ENCODE data around the gene WDR36.
A peak's percentile ranks its signal among the peaks of the same experiment; 100 is the strongest.

WDR36 gene

DNA sequence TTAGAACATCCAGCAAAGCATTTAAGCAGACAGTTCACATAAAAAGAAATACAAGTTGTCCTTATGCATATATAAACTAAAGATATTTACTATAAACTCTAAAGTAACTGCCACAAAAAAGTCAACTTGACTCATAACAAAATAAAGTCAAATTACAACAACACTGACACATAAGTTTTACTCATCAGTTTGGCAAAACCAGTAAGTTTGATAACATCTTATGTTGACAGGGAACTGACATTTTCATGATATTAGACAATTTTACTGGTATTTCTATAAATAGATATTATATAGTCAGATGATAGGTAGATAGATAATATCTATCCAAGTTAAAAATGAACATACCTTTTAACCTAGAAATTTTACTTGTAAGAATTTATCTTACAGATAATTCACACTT lies 30.5 kb upstream of the WDR36 start:
- Histone ChIP-seq H3K9me3 (ENCODE audit: insufficient read depth, low read length) (no peaks in the 10 kb centered on the region), H3K27me3 (ENCODE audit: low read depth, low read length) (no peaks in the 10 kb centered on the region; the same call in 1 of the 2 replicates), H3K79me2 (ENCODE audit: low read length) (no peaks in the 10 kb centered on the region), H2AFZ (ENCODE audit: low read depth, low read length) (no peak overlapping the region), H3K4me3 (ENCODE audit: low read length) (no peak overlapping the region), H3K9ac (ENCODE audit: low read length) (no peak overlapping the region), H3K4me2 (ENCODE audit: low read length) (no peak overlapping the region), H4K20me1 (ENCODE audit: insufficient read depth, low read length) (no peaks in the 10 kb centered on the region), H3K36me3 (replicated peaks; ENCODE audit: low read depth, low read length) (no peaks in the 10 kb centered on the region), H3K27ac (ENCODE audit: low read length) (no peak overlapping the region), H3K4me1 (ENCODE audit: low read length) (no peaks in the 10 kb centered on the region)
- TF ChIP-seq, protein P1, sequence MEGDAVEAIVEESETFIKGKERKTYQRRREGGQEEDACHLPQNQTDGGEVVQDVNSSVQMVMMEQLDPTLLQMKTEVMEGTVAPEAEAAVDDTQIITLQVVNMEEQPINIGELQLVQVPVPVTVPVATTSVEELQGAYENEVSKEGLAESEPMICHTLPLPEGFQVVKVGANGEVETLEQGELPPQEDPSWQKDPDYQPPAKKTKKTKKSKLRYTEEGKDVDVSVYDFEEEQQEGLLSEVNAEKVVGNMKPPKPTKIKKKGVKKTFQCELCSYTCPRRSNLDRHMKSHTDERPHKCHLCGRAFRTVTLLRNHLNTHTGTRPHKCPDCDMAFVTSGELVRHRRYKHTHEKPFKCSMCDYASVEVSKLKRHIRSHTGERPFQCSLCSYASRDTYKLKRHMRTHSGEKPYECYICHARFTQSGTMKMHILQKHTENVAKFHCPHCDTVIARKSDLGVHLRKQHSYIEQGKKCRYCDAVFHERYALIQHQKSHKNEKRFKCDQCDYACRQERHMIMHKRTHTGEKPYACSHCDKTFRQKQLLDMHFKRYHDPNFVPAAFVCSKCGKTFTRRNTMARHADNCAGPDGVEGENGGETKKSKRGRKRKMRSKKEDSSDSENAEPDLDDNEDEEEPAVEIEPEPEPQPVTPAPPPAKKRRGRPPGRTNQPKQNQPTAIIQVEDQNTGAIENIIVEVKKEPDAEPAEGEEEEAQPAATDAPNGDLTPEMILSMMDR (IDR thresholded peaks at IDR 0.05; ENCODE audit: low read depth, low read length): no peak
- TF ChIP-seq EZH2phosphoT487 (IDR thresholded peaks at IDR 0.05; ENCODE audit: low read depth): no peak

DNA sequence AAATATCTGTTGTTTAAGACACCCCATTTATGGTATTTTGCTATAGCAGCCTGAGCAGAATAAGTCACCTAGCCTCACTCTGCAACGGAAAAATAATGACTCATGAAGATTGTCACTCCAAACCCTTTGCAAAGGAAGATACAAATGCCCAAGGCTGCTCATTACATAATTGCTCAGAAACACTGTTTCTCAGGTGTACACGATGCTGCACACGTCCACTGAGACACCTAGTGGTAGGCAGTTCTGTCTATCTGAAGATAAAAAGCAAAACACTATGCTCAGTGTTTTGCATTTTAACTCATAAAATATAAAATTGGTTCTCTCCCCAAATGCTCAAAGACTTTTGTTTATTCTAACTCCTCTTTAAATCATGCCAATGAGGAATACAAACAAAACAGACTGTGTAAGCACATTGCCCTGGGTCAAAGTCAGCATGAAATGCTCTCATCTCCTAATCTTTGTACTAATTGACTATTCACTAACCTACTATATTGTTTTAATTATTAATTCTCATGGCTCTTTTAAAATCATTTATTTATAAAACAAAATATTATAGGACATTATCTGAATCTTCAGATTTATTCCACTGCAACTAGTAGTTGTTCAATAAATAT lies 28.3 kb upstream of the WDR36 start:
- Histone ChIP-seq H3K4me3 (ENCODE audit: low read length) (no peak overlapping the region), H3K4me2 (ENCODE audit: low read length) (no peak overlapping the region), H3K9me3 (ENCODE audit: insufficient read depth, low read length) (no peaks in the 10 kb centered on the region), H3K9ac (ENCODE audit: low read length) (no peak overlapping the region), H3K36me3 (replicated peaks; ENCODE audit: low read depth, low read length) (no peaks in the 10 kb centered on the region), H3K79me2 (ENCODE audit: low read length) (no peaks in the 10 kb centered on the region), H3K27ac (ENCODE audit: low read length) (no peak overlapping the region), H3K4me1 (ENCODE audit: low read length) (no peaks in the 10 kb centered on the region), H4K20me1 (ENCODE audit: insufficient read depth, low read length) (no peaks in the 10 kb centered on the region), H3K27me3 (ENCODE audit: low read depth, low read length) (peaks cover 15% of the 10 kb centered on the region), H2AFZ (ENCODE audit: low read depth, low read length) (no peak overlapping the region)
- TF ChIP-seq, protein P1 (IDR thresholded peaks at IDR 0.05; ENCODE audit: low read depth, low read length): peak; percentile 69
- no peak for TF ChIP-seq EZH2phosphoT487 (IDR thresholded peaks at IDR 0.05; ENCODE audit: low read depth)

DNA sequence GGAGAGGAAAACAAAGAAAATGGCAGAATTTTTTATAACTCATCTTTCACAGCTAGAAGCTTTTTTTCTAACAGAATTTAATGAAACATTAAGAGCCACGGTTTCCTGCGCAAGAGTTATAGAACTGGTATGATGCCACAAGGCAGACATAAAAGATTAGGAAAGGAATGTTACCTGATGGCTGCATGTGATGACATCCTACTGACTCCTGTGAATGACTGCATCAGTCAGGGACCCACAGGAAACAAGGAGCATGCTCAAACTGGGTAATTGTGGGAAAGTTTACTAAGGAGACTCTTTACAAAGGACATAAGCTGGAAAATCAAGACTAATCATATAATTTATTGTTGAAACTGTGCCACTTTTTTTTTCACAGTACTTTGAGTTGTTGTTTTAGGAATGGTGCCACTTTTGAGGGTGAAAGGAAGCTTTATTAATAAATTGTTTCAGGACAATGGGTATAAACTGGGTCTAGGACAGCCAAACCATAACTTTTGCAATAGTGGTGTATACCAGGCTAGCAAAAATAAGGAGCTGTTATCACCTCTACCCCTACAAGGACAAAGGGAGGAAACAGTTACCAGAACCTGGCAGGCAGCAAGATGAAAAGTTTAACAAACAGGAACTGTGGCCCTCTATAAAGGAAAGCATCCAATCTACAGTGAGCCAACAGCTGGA lies 25.7 kb upstream of the WDR36 start:
- Histone ChIP-seq H3K4me3 (ENCODE audit: low read length) (no peak overlapping the region), H2AFZ (ENCODE audit: low read depth, low read length) (no peak overlapping the region), H3K4me2 (ENCODE audit: low read length) (no peak overlapping the region), H3K27me3 (ENCODE audit: low read depth, low read length) (peaks cover 24% of the 10 kb centered on the region), H3K79me2 (ENCODE audit: low read length) (no peaks in the 10 kb centered on the region), H3K9me3 (ENCODE audit: insufficient read depth, low read length) (no peaks in the 10 kb centered on the region), H3K27ac (ENCODE audit: low read length) (no peak overlapping the region), H4K20me1 (ENCODE audit: insufficient read depth, low read length) (no peaks in the 10 kb centered on the region), H3K9ac (ENCODE audit: low read length) (no peak overlapping the region), H3K36me3 (replicated peaks; ENCODE audit: low read depth, low read length) (no peaks in the 10 kb centered on the region), H3K4me1 (ENCODE audit: low read length) (no peaks in the 10 kb centered on the region)
- TF ChIP-seq, protein P1 (IDR thresholded peaks at IDR 0.05; ENCODE audit: low read depth, low read length): no peak
- no peak for TF ChIP-seq EZH2phosphoT487 (IDR thresholded peaks at IDR 0.05; ENCODE audit: low read depth)

DNA sequence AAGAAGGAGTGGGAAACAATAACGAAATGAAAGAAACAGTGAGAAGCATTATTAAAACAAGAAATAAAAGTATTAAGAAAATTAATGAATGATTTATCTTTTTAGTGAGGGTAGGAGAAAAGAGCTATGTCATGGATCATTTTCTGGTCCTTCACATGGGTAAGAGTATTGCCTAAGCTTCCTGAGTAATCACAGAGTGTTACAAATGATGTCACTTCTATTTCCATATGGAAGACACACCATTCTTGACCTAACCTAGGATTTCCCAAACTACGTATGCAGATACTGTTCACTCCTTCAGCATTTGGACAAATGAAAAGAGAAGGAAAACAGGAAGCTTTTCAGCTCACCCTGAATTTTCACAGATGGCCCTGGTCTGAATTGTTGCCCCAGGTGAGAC lies 23.9 kb upstream of the WDR36 start:
- TF ChIP-seq, protein P1 (IDR thresholded peaks at IDR 0.05; ENCODE audit: low read depth, low read length): no peak
- TF ChIP-seq EZH2phosphoT487 (IDR thresholded peaks at IDR 0.05; ENCODE audit: low read depth): no peak
- Histone ChIP-seq H3K9me3 (ENCODE audit: insufficient read depth, low read length) (no peaks in the 10 kb centered on the region), H4K20me1 (ENCODE audit: insufficient read depth, low read length) (no peaks in the 10 kb centered on the region), H2AFZ (ENCODE audit: low read depth, low read length) (no peak overlapping the region), H3K36me3 (replicated peaks; ENCODE audit: low read depth, low read length) (no peaks in the 10 kb centered on the region), H3K79me2 (ENCODE audit: low read length) (no peaks in the 10 kb centered on the region), H3K27ac (ENCODE audit: low read length) (no peak overlapping the region), H3K9ac (ENCODE audit: low read length) (no peak overlapping the region), H3K4me3 (ENCODE audit: low read length) (no peak overlapping the region), H3K4me2 (ENCODE audit: low read length) (no peak overlapping the region), H3K4me1 (ENCODE audit: low read length) (0 out of 2 replicates have a peak, but pooled peaks cover 4% of the 10 kb centered on the region), H3K27me3 (ENCODE audit: low read depth, low read length) (peaks cover 39% of the 10 kb centered on the region)

Measured in OCI-LY3 (cell line).